CD8-positive, alpha-beta memory T cell (primary cell): ENCODE results near the gene CEACAM16. TPM values are rescaled to one million over a fixed set of nuclear protein-coding genes. Genes with fewer than 3 reads are reported as not detected.
"Not testable (repeated sequence)": the region's sequence is repeated elsewhere in the genome, so short reads cannot be mapped to it uniquely, and the experiment has no call there.

ENCODE experiments used
- CTCF ChIA-PET: fragments of 350-600 bp; sonication (Branson Sonifier 250); formaldehyde crosslinking; loops from one replicate; lab custom pipeline; 2021; ENCODE audit warnings: antibody characterized with exemption; lab: Charles Lee
- POLR2A ChIA-PET: fragments of 350-600 bp; sonication (Branson Sonifier 250); formaldehyde crosslinking; loops from one replicate; lab custom pipeline; 2021; ENCODE audit warnings: antibody characterized with exemption; lab: Charles Lee
- DNase-seq, 5 donors: peaks; one replicate each; pipeline versions ENCODE4 v3.0.0 to v3.0.0-alpha.2; 2020 to 2022; ENCODE audit warnings: mixed read lengths in 1 of 5
- H3K27ac ChIP-seq: one replicate; pipeline ENCODE4 v1.7.0; 2013; ENCODE audit warnings: low read depth, mild to moderate bottlenecking, low read length, moderate library complexity
- H3K27me3 ChIP-seq: 2 replicates; pipeline ENCODE4 v1.7.0; 2013; ENCODE audit warnings: low read length, mild to moderate bottlenecking; ENCODE audit not compliant: insufficient read depth, poor library complexity, severe bottlenecking
- H3K36me3 ChIP-seq: 2 replicates; pipeline ENCODE4 v1.7.0; 2013; ENCODE audit warnings: mild to moderate bottlenecking, low read length, moderate library complexity; ENCODE audit not compliant: insufficient read depth
- H3K4me1 ChIP-seq: 2 replicates; pipeline ENCODE4 v1.7.0; 2013; ENCODE audit warnings: mild to moderate bottlenecking, low read length, moderate library complexity; ENCODE audit not compliant: insufficient read depth
- H3K4me3 ChIP-seq: 2 replicates; pipeline ENCODE4 v1.7.0; 2013; ENCODE audit warnings: mild to moderate bottlenecking, low read length
- H3K9me3 ChIP-seq: 2 replicates; pipeline ENCODE4 v1.7.0; 2013; ENCODE audit warnings: mild to moderate bottlenecking, low read length
- H3K27ac Mint-ChIP-seq, 8 donors: one replicate each; pipeline ENCODE4 v1.8.0; 2020 to 2021; ENCODE audit warnings: mixed read lengths in 8 of 8, mild to moderate bottlenecking in 6 of 8, inconsistent platforms in 3 of 8, moderate library complexity in 3 of 8
- H3K27me3 Mint-ChIP-seq, 2 donors: one replicate each; pipeline ENCODE4 v1.8.0; 2020 to 2021; ENCODE audit warnings: mixed read lengths in 2 of 2, mild to moderate bottlenecking in 1 of 2, moderate library complexity in 1 of 2
- H3K36me3 Mint-ChIP-seq, 3 donors: one replicate each; pipeline ENCODE4 v1.8.0; 2020 to 2021; ENCODE audit warnings: mixed read lengths in 3 of 3, inconsistent platforms in 1 of 3, mild to moderate bottlenecking in 1 of 3
- H3K4me1 Mint-ChIP-seq, 3 donors: one replicate each; pipeline ENCODE4 v1.8.0; 2020 to 2021; ENCODE audit warnings: mixed read lengths in 3 of 3, inconsistent platforms in 1 of 3, mild to moderate bottlenecking in 1 of 3
- H3K4me3 Mint-ChIP-seq, 7 donors: one replicate each; pipeline ENCODE4 v1.8.0; 2020 to 2021; ENCODE audit warnings: mixed read lengths in 7 of 7, mild to moderate bottlenecking in 6 of 7, moderate library complexity in 4 of 7, inconsistent platforms in 2 of 7
- H3K9me3 Mint-ChIP-seq, 5 donors: one replicate each; pipeline ENCODE4 v1.8.0; 2020 to 2022; ENCODE audit warnings: mixed read lengths in 5 of 5, mild to moderate bottlenecking in 3 of 5, moderate library complexity in 2 of 5, inconsistent platforms in 1 of 5
- polyA plus RNA-seq: library from polyadenylated mRNA; unstranded; fragments of 300-500 nt; fragmentation: Illumina TruSeq; gene quantifications from one replicate; pipeline ENCODE4 v1.2.3, GENCODE V29; 2021
- total RNA-seq, 2 experiments: library from RNA; stranded (reverse); gene quantifications; one replicate each; pipeline ENCODE4 v1.2.3, GENCODE V29; 2021

The CEACAM16 gene
- total and polyA plus RNA-seq, 3 experiments from 2014 or later: not detected

DNA sequence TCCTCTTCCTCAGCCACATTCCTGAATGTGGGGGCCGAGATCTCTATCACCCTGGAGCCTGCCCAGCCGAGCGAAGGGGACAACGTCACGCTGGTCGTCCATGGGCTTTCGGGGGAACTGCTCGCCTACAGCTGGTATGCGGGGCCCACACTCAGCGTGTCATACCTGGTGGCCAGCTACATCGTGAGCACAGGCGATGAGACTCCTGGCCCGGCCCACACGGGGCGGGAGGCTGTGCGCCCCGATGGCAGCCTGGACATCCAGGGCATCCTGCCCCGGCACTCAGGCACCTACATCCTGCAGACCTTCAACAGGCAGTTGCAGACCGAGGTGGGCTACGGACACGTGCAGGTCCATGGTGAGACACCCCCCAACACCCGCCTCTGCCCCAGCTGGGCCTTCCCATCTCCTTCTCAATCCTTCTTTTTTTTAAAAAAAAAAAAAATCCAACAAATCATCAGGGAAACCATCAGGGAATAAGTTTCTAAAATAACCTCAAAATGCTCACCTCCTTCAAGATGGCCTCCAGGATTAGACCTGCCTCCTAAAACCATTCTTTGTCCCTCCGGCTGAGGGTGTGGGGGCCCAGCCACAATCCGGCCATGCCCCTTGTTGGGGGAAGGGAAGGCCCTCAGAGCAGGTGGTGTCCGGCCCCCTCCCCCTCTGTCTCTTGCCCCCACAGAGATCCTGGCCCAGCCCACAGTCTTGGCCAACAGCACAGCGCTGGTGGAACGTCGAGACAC lies 4.6 kb downstream of the CEACAM16 start:
- no peak for DNase-seq
- H3K27me3 Mint-ChIP-seq: peaks cover 6 to 12% of the 10 kb centered on the region in 2 donors
- Histone ChIP-seq H3K4me3 (no peak overlapping the region), H3K9me3 (no peaks in the 10 kb centered on the region), H3K4me1 (no peaks in the 10 kb centered on the region), H3K27me3 (no peaks in the 10 kb centered on the region), H3K36me3 (no peaks in the 10 kb centered on the region), H3K27ac (no peak overlapping the region)
- no peak overlapping the region for H3K4me3 Mint-ChIP-seq
- CTCF ChIA-PET: interaction anchor here (0.6 to 1.0 kb wide), 2 partner anchors 67 to 92 kb away, joined by 3 to 4 read pairs; no protein-coding TSS in a partner anchor
- H3K9me3 Mint-ChIP-seq: no peaks in the 10 kb centered on the region
- POLR2A ChIA-PET: no interaction called here
- H3K4me1 Mint-ChIP-seq: no peaks in the 10 kb centered on the region
- H3K36me3 Mint-ChIP-seq: no peaks in the 10 kb centered on the region
- H3K27ac Mint-ChIP-seq: no peak overlapping the region

GRCh38 chr19:44704982-44705381 lies 6.0 kb downstream of the CEACAM16 start:
- CTCF ChIA-PET: no interaction called here
- no peaks in the 10 kb centered on the region for H3K36me3 Mint-ChIP-seq
- Histone ChIP-seq H3K4me3 (no peak overlapping the region), H3K9me3 (no peaks in the 10 kb centered on the region), H3K36me3 (no peaks in the 10 kb centered on the region), H3K27me3 (no peaks in the 10 kb centered on the region), H3K4me1 (no peaks in the 10 kb centered on the region), H3K27ac (no peak overlapping the region)
- peaks cover 6 to 12% of the 10 kb centered on the region in 2 donors for H3K27me3 Mint-ChIP-seq
- no peaks in the 10 kb centered on the region for H3K4me1 Mint-ChIP-seq
- POLR2A ChIA-PET: no interaction called here
- H3K4me3 Mint-ChIP-seq: no peak overlapping the region
- H3K9me3 Mint-ChIP-seq: no peaks in the 10 kb centered on the region
- no peak overlapping the region for H3K27ac Mint-ChIP-seq
- DNase-seq: no peak

DNA sequence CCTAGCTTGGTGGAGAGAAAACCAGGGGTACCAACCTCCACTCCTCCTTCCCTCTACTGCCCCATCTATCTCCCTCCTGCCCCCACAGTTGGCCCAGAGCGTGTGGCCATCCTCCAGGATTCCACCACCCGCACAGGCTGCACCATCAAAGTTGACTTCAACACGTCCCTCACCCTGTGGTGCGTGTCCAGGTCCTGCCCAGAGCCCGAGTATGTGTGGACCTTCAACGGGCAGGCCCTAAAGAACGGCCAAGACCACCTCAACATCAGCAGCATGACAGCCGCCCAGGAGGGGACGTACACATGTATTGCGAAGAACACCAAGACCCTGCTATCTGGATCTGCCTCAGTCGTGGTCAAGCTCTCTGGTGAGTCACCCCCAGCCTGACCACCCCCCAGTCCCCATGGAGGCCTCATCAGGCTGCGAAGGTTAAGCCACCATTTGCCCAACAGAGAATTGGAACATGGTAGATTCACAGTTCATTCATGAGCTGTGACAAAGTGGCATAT lies 6.6 kb downstream of the CEACAM16 start:
- POLR2A ChIA-PET: no interaction called here
- peaks cover 6 to 12% of the 10 kb centered on the region in 2 donors for H3K27me3 Mint-ChIP-seq
- Histone ChIP-seq H3K4me3 (no peak overlapping the region), H3K36me3 (no peaks in the 10 kb centered on the region), H3K9me3 (no peaks in the 10 kb centered on the region), H3K27me3 (no peaks in the 10 kb centered on the region), H3K4me1 (no peaks in the 10 kb centered on the region), H3K27ac (no peak overlapping the region)
- CTCF ChIA-PET: no interaction called here
- no peak overlapping the region for H3K27ac Mint-ChIP-seq
- no peak overlapping the region for H3K4me3 Mint-ChIP-seq
- H3K4me1 Mint-ChIP-seq: peaks cover 0 to 3% (median 0%) of the 10 kb centered on the region in 3 donors
- no peak for DNase-seq
- H3K36me3 Mint-ChIP-seq: no peaks in the 10 kb centered on the region
- H3K9me3 Mint-ChIP-seq: no peaks in the 10 kb centered on the region

GRCh38 chr19:44706506-44707236 lies 7.7 kb downstream of the CEACAM16 start:
- Mint-ChIP-seq H3K27ac (no peak overlapping the region), H3K4me3 (no peak overlapping the region), H3K36me3 (no peaks in the 10 kb centered on the region), H3K9me3 (no peaks in the 10 kb centered on the region), H3K4me1 (peaks cover 0 to 6% (median 0%) of the 10 kb centered on the region in 3 donors), H3K27me3 (peaks cover 6 to 12% of the 10 kb centered on the region in 2 donors)
- no peaks in the 10 kb centered on the region for H3K9me3 ChIP-seq
- no peak overlapping the region for H3K27ac ChIP-seq
- H3K4me1 ChIP-seq: no peaks in the 10 kb centered on the region
- DNase-seq: no peak
- no peaks in the 10 kb centered on the region for H3K36me3 ChIP-seq
- no peaks in the 10 kb centered on the region for H3K27me3 ChIP-seq
- H3K4me3 ChIP-seq: no peak overlapping the region
- ChIA-PET CTCF (no interaction called here), POLR2A (no interaction called here)

DNA sequence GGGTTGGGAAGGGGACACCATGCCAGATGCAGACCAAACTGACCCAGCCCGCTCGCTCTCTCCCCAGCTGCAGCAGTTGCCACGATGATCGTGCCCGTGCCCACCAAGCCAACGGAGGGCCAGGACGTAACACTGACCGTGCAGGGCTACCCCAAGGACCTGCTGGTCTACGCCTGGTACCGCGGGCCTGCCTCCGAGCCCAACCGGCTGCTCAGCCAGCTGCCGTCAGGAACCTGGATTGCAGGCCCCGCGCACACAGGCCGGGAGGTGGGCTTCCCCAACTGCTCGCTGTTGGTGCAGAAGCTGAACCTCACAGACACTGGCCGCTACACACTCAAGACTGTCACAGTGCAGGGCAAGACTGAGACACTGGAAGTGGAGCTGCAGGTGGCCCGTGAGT lies 8.8 kb downstream of the CEACAM16 start:
- POLR2A ChIA-PET: no interaction called here
- no peak overlapping the region for H3K27ac Mint-ChIP-seq
- no peaks in the 10 kb centered on the region for H3K9me3 Mint-ChIP-seq
- H3K4me1 Mint-ChIP-seq: peaks cover 0 to 6% (median 0%) of the 10 kb centered on the region in 3 donors
- Histone ChIP-seq H3K9me3 (no peaks in the 10 kb centered on the region), H3K27me3 (no peaks in the 10 kb centered on the region), H3K4me3 (no peak overlapping the region), H3K36me3 (no peaks in the 10 kb centered on the region), H3K4me1 (no peaks in the 10 kb centered on the region), H3K27ac (no peak overlapping the region)
- H3K4me3 Mint-ChIP-seq: no peak overlapping the region
- peaks cover 5 to 10% of the 10 kb centered on the region in 2 donors for H3K27me3 Mint-ChIP-seq
- H3K36me3 Mint-ChIP-seq: no peaks in the 10 kb centered on the region
- DNase-seq: no peak
- CTCF ChIA-PET: interaction anchor here (1.9 kb wide), 1 partner anchor 16 kb away, joined by 8 read pairs; no protein-coding TSS in a partner anchor

DNA sequence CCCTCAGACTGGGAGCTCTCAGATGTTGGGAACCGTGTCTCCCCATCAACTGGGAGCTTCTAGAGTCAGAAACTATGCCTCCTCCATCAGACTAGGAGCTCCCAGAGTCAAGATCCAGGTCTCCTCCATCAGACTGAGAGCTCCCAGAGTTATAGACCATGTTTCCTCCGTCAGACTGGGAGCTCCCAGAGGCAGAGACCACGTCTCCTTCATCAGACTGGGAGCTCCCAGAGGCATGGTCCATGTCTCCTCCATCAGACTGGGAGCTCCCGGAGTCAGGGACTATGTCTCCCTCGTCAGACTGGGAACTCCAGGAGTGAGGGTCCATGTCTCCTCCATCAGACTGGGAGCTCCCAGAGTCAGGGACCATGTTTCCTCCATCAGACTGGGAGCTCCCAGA lies 10.0 kb downstream of the CEACAM16 start:
- Histone ChIP-seq H3K27ac (no peak overlapping the region), H3K27me3 (no peaks in the 10 kb centered on the region), H3K4me1 (no peaks in the 10 kb centered on the region), H3K4me3 (no peak overlapping the region), H3K9me3 (no peaks in the 10 kb centered on the region), H3K36me3 (no peaks in the 10 kb centered on the region)
- Mint-ChIP-seq H3K9me3 (no peaks in the 10 kb centered on the region), H3K4me3 (no peak overlapping the region), H3K27ac (no peak overlapping the region), H3K36me3 (no peaks in the 10 kb centered on the region), H3K4me1 (peaks cover 0 to 6% (median 0%) of the 10 kb centered on the region in 3 donors), H3K27me3 (peaks cover 5 to 6% of the 10 kb centered on the region in 2 donors)
- CTCF ChIA-PET: interaction anchor here (1.5 to 1.9 kb wide), 2 partner anchors 15 to 62 kb away, joined by 5 to 8 read pairs; no protein-coding TSS in a partner anchor
- POLR2A ChIA-PET: no interaction called here
- DNase-seq: no peak

DNA sequence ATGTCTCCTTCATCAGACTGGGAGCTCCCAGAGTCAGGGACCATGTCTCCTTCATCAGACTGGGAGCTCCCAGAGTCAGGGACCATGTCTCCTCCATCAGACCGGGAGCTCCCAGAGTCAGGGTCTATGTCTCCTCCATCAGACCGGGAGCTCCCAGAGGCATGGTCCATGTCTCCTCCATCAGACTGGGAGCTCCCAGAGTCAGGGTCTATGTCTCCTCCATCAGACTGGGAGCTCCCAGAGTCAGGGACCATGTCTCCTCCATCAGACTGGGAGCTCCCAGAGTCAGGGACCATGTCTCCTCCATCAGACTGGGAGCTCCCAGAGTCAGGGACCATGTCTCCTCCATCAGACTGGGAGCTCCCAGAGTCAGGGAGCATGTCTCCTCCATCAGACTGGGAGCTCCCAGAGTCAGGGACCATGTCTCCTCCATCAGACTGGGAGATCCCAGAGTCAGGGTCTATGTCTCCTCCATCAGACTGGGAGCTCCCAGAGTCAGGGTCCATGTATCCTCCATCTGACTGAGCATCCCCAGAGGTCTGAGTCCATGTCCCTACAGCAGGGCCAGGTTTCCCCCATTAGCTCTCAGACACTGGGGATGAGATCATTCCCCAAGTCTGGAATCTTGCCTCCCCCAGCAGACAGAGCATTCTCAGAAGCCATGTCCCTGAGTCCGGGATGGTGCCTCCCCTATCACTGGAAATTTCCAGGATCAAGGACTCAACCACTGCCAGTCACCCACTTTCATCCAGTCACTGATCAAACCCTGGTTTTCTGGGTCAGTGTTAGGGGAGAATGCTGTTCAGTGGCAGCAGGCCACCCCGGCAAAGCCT lies 10.7 kb downstream of the CEACAM16 start:
- H3K36me3 Mint-ChIP-seq, H3K27ac Mint-ChIP-seq, H3K27me3 Mint-ChIP-seq, POLR2A ChIA-PET, H3K4me1 Mint-ChIP-seq, H3K4me3 ChIP-seq, H3K36me3 ChIP-seq, H3K27ac ChIP-seq, H3K9me3 Mint-ChIP-seq, H3K4me3 Mint-ChIP-seq, H3K27me3 ChIP-seq, DNase-seq, H3K4me1 ChIP-seq, H3K9me3 ChIP-seq: not testable (repeated sequence)
- CTCF ChIA-PET: interaction anchor here (1.5 to 1.9 kb wide), 2 partner anchors 14 to 61 kb away, joined by 5 to 8 read pairs; no protein-coding TSS in a partner anchor
